Measurements from ENCODE around the gene TMEM232. TPM values are rescaled to one million over a fixed set of nuclear protein-coding genes. Genes with fewer than 3 reads are reported as not detected.

The TMEM232 gene
- total RNA-seq, 2 experiments from 2014 or later, result 1.5 to 2.9 TPM

DNA sequence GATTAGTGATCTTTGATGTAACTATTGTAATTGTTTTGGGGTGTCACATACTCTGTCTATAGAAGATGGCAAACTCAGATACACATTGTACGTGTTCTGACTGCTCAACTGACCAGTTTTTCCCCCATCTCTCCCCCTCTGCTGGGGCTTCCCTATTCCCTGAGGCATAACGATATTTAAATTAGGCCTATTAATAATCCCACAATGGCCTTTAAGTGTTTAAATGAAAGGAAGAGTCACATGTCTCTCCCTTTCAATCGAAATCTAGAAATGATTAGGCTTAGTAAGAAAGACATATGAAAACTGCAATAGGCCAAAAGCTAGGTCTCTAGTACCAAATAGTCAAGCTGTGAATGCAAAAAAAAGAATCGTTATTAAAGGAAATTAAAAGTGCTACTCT lies 265.6 kb downstream of the TMEM232 start:
- CTCF ChIA-PET (ENCODE audit: unreplicated experiment), result no interaction called here
- no peaks in the 10 kb centered on the region for H3K79me2 ChIP-seq (ENCODE audit: insufficient read depth, low read depth, low read length)
- TF ChIP-seq EZH2phosphoT487 (IDR thresholded peaks at IDR 0.05; ENCODE audit: borderline replicate concordance, low read depth, low read length) (no peak), CTCF (conservative IDR thresholded peaks at IDR 0.05; ENCODE audit: low read length) (no peak)
- H2AFZ ChIP-seq (ENCODE audit: low read length), result no peak overlapping the region
- H3K4me2 ChIP-seq (ENCODE audit: low read length), result no peak overlapping the region
- no peak overlapping the region for H3K4me3 ChIP-seq (ENCODE audit: low read depth, low read length, poor library complexity, severe bottlenecking)
- no peaks in the 10 kb centered on the region for H3K36me3 ChIP-seq (ENCODE audit: insufficient read depth, low read length)
- H3K9me2 ChIP-seq (ENCODE audit: insufficient read depth, low read length), result no peaks in the 10 kb centered on the region
- H4K20me1 ChIP-seq (ENCODE audit: insufficient read depth, low read length), result no peaks in the 10 kb centered on the region
- POLR2A ChIA-PET, result interaction anchor here (0.7 kb wide), 1 partner anchor 80 kb away, joined by 6 read pairs; no protein-coding TSS in a partner anchor
- intact Hi-C loops (cut with micrococcal nuclease; ENCODE audit: unreplicated experiment), result no loop called here
- no peak overlapping the region for H3K27ac ChIP-seq (ENCODE audit: low read depth, low read length, poor library complexity, severe bottlenecking)
- no peaks in the 10 kb centered on the region for H3K9me3 ChIP-seq (ENCODE audit: low read length)
- no peaks in the 10 kb centered on the region for H3K4me1 ChIP-seq (ENCODE audit: insufficient read depth, low read length, poor library complexity, severe bottlenecking)
- BruUV-seq (replicated peaks), result no TSS peak
- DNase-seq (ENCODE audit: low spot score), result no peak

DNA sequence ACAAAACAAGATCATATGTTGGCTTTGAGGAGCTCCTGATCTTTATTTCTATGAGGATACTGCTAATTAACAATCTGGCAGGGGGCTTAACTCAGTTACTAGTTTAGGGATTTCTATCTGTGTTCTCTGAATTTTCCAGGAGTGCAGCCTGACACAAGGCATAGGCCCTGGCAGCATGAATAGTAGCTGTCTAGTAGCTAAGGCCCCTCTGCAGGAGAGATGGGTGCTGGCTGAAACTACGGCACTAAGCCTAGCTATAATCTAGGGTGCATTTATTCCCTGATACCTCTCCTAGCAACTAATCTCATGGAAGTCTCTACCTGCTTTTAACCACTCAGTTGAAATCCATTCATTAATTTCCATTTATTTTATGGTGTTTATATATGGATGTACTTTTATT lies 268.2 kb downstream of the TMEM232 start:
- H3K9me2 ChIP-seq (ENCODE audit: insufficient read depth, low read length), result no peaks in the 10 kb centered on the region
- H3K4me1 ChIP-seq (ENCODE audit: insufficient read depth, low read length, poor library complexity, severe bottlenecking), result no peaks in the 10 kb centered on the region
- H2AFZ ChIP-seq (ENCODE audit: low read length), result no peak overlapping the region
- no peak for TF ChIP-seq EZH2phosphoT487 (IDR thresholded peaks at IDR 0.05; ENCODE audit: borderline replicate concordance, low read depth, low read length)
- H3K9me3 ChIP-seq (ENCODE audit: low read length), result no peaks in the 10 kb centered on the region
- H3K79me2 ChIP-seq (ENCODE audit: insufficient read depth, low read depth, low read length), result no peaks in the 10 kb centered on the region
- no peaks in the 10 kb centered on the region for H4K20me1 ChIP-seq (ENCODE audit: insufficient read depth, low read length)
- intact Hi-C loops (cut with micrococcal nuclease; ENCODE audit: unreplicated experiment), result no loop called here
- H3K4me2 ChIP-seq (ENCODE audit: low read length), result no peak overlapping the region
- no peak for DNase-seq (ENCODE audit: low spot score)
- no peaks in the 10 kb centered on the region for H3K36me3 ChIP-seq (ENCODE audit: insufficient read depth, low read length)
- no peak overlapping the region for H3K27ac ChIP-seq (ENCODE audit: low read depth, low read length, poor library complexity, severe bottlenecking)
- no peak overlapping the region for H3K4me3 ChIP-seq (ENCODE audit: low read depth, low read length, poor library complexity, severe bottlenecking)
- no TSS peak for BruUV-seq (replicated peaks)
- POLR2A ChIA-PET, result interaction anchor here (0.6 kb wide), 1 partner anchor 9 kb away, joined by 3 read pairs; no protein-coding TSS in a partner anchor
- CTCF ChIA-PET (ENCODE audit: unreplicated experiment), result no interaction called here

GRCh38 chr5:110442856-110443255 lies 283.6 kb downstream of the TMEM232 start:
- Histone ChIP-seq H3K79me2 (ENCODE audit: insufficient read depth, low read depth, low read length) (no peaks in the 10 kb centered on the region), H3K4me3 (ENCODE audit: low read depth, low read length, poor library complexity, severe bottlenecking) (no peak overlapping the region), H3K4me1 (ENCODE audit: insufficient read depth, low read length, poor library complexity, severe bottlenecking) (no peaks in the 10 kb centered on the region), H4K20me1 (ENCODE audit: insufficient read depth, low read length) (no peaks in the 10 kb centered on the region), H3K27ac (ENCODE audit: low read depth, low read length, poor library complexity, severe bottlenecking) (no peak overlapping the region), H3K9me3 (ENCODE audit: low read length) (no peaks in the 10 kb centered on the region), H2AFZ (ENCODE audit: low read length) (no peak overlapping the region), H3K9me2 (ENCODE audit: insufficient read depth, low read length) (no peaks in the 10 kb centered on the region), H3K36me3 (ENCODE audit: insufficient read depth, low read length) (no peaks in the 10 kb centered on the region), H3K4me2 (ENCODE audit: low read length) (no peak overlapping the region)
- DNase-seq (ENCODE audit: low spot score), result no peak
- BruUV-seq (replicated peaks), result no TSS peak
- TF ChIP-seq CTCF (conservative IDR thresholded peaks at IDR 0.05; ENCODE audit: low read length) (no peak), EZH2phosphoT487 (IDR thresholded peaks at IDR 0.05; ENCODE audit: borderline replicate concordance, low read depth, low read length) (no peak)
- ChIA-PET POLR2A (no interaction called here), CTCF (ENCODE audit: unreplicated experiment) (no interaction called here)
- intact Hi-C loops (cut with micrococcal nuclease; ENCODE audit: unreplicated experiment), result no loop called here

All from OCI-LY7 (cell line).